ENCODE measurements around the gene PRTFDC1. TPM values are rescaled to one million over a fixed set of nuclear protein-coding genes. Genes with fewer than 3 reads are reported as not detected.

PRTFDC1 gene
- polyA plus RNA-seq, 1 experiment = 46.8 TPM

DNA sequence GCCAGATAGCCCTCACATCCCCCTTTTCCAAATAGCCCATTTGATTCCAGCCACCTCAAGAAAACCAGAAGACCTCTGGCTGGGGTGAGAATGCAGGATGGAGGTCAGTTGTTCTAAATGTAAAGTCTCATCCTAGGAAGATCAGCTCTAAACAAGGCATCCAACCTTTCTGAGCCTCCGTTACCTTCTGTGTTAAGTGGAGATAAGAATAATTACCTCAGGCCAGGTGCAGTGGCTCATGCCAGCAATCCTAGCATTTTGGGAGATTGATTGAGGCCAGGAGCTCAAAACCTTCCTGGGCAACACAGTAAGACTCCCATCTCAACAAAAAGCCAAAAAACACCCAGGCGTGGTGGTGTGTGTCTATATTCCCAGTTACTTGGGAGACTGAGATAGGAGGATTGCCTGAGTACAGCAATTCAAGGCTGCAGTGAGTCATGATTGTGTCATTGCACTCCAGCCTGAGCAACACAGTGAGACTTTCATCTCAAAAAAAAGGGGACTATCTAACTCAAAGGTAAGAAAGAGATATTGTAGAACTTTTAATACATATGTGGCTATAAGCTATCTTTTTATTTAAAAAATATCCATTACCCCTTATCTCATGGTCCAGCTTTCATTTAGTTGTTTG lies 43.5 kb downstream of the PRTFDC1 start:
- DNase-seq (ENCODE audit: low read depth, low spot score) = no peak
- POLR2A ChIA-PET = interaction anchor here (0.6 to 1.0 kb wide), 2 partner anchors 240 to 260 kb away, joined by 3 to 4 read pairs; no protein-coding TSS in a partner anchor
- H3K4me3 ChIP-seq (ENCODE audit: low read depth, low read length) = no peak overlapping the region
- TF ChIP-seq CTCF (IDR thresholded peaks at IDR 0.05; ENCODE audit: low read depth, low read length) = no peak
- no peaks in the 10 kb centered on the region for H3K27me3 ChIP-seq (ENCODE audit: control insufficient read depth, insufficient read depth, low read length)
- H3K9me3 ChIP-seq (ENCODE audit: control insufficient read depth, insufficient read depth, low read length) = no peaks in the 10 kb centered on the region
- CTCF ChIA-PET = interaction anchor here (0.6 to 2.1 kb wide), 2 partner anchors 12 to 292 kb away, joined by 3 to 9 read pairs; no protein-coding TSS in a partner anchor
- H3K27ac ChIP-seq (ENCODE audit: low read depth, low read length) = no peak overlapping the region

GRCh38 chr10:24907956-24908355 lies 44.5 kb downstream of the PRTFDC1 start:
- no peak for DNase-seq (ENCODE audit: low read depth, low spot score)
- Histone ChIP-seq H3K9me3 (ENCODE audit: control insufficient read depth, insufficient read depth, low read length) (no peaks in the 10 kb centered on the region), H3K4me3 (ENCODE audit: low read depth, low read length) (no peak overlapping the region), H3K27ac (ENCODE audit: low read depth, low read length) (no peak overlapping the region), H3K27me3 (ENCODE audit: control insufficient read depth, insufficient read depth, low read length) (no peaks in the 10 kb centered on the region)
- POLR2A ChIA-PET = no interaction called here
- TF ChIP-seq CTCF (IDR thresholded peaks at IDR 0.05; ENCODE audit: low read depth, low read length) = no peak
- CTCF ChIA-PET = no interaction called here

DNA sequence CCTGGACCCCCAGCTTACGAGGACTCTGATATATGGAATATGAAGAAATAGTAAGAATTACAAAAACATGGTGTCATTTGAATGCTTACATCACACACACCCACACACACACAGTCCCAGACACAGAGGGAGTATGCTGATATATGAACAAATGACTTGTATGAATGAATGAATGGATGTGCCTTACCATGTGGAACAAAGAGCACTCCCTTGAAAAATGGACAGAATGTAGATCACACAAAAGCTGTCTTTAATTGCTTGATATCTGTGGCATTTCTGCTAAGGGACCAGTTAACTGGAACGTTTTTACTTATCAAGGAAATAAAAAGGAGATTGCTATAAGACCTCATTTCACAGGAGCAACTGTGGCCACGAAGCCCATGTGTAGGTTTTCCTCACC lies 46.0 kb downstream of the PRTFDC1 start:
- ChIA-PET POLR2A (no interaction called here), CTCF (no interaction called here)

GRCh38 chr10:24904824-24905223 lies 47.6 kb downstream of the PRTFDC1 start:
- Histone ChIP-seq H3K27ac (ENCODE audit: low read depth, low read length) (no peak overlapping the region), H3K4me3 (ENCODE audit: low read depth, low read length) (no peak overlapping the region), H3K9me3 (ENCODE audit: control insufficient read depth, insufficient read depth, low read length) (no peaks in the 10 kb centered on the region), H3K27me3 (ENCODE audit: control insufficient read depth, insufficient read depth, low read length) (no peaks in the 10 kb centered on the region)
- ChIA-PET CTCF (no interaction called here), POLR2A (no interaction called here)
- no peak for DNase-seq (ENCODE audit: low read depth, low spot score)
- TF ChIP-seq CTCF (IDR thresholded peaks at IDR 0.05; ENCODE audit: low read depth, low read length) = no peak

More for the DNA sequence above, 46.0 kb downstream of the PRTFDC1 start:
- DNase-seq (ENCODE audit: low read depth, low spot score) = no peak
- no peak overlapping the region for H3K4me3 ChIP-seq (ENCODE audit: low read depth, low read length)
- no peak for TF ChIP-seq CTCF (IDR thresholded peaks at IDR 0.05; ENCODE audit: low read depth, low read length)
- no peaks in the 10 kb centered on the region for H3K27me3 ChIP-seq (ENCODE audit: control insufficient read depth, insufficient read depth, low read length)
- no peaks in the 10 kb centered on the region for H3K9me3 ChIP-seq (ENCODE audit: control insufficient read depth, insufficient read depth, low read length)
- no peak overlapping the region for H3K27ac ChIP-seq (ENCODE audit: low read depth, low read length)

DNA sequence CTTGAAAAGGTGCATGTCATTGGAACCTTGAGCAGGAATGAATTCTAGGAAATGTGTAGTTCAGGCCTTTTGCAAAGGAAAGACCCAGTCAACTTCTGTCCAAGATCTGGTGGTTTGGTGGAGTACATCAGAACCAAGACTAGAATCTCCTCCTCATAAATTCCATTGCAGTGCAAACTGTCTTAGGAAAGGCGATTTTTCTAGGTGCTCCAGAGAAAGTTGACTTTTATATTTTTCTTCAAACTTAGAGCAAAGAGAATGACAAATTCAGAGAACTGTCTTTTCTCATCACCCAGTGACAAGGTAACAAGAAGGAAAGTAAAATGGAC lies 50.0 kb downstream of the PRTFDC1 start:
- POLR2A ChIA-PET = no interaction called here
- CTCF ChIA-PET = no interaction called here
- Histone ChIP-seq H3K4me3 (ENCODE audit: low read depth, low read length) (no peak overlapping the region), H3K9me3 (ENCODE audit: control insufficient read depth, insufficient read depth, low read length) (no peaks in the 10 kb centered on the region), H3K27me3 (ENCODE audit: control insufficient read depth, insufficient read depth, low read length) (no peaks in the 10 kb centered on the region), H3K27ac (ENCODE audit: low read depth, low read length) (no peak overlapping the region)
- TF ChIP-seq CTCF (IDR thresholded peaks at IDR 0.05; ENCODE audit: low read depth, low read length) = no peak
- DNase-seq (ENCODE audit: low read depth, low spot score) = no peak

Measured in AG04450 (cell line).